ENCODE results near the gene PDE7B.

The PDE7B gene

GRCh38 chr6:136070815-136071214, 219.3 kb downstream of the PDE7B start:
- Histone ChIP-seq H3K36me3 (ENCODE audit: control insufficient read depth, insufficient read depth, low read length) (no peaks in the 10 kb centered on the region), H3K4me1 (ENCODE audit: control insufficient read depth, insufficient read depth, low read length) (peaks cover 15% of the 10 kb centered on the region), H3K27ac (ENCODE audit: low read depth, low read length) (no peak overlapping the region), H3K4me3 (ENCODE audit: low read depth, low read length) (no peak overlapping the region), H3K9me3 (ENCODE audit: control insufficient read depth, insufficient read depth, low read length) (no peaks in the 10 kb centered on the region), H3K27me3 (ENCODE audit: control insufficient read depth, insufficient read depth, low read length) (no peaks in the 10 kb centered on the region), H3K9ac (ENCODE audit: low read depth, low read length) (no peak overlapping the region)

DNA sequence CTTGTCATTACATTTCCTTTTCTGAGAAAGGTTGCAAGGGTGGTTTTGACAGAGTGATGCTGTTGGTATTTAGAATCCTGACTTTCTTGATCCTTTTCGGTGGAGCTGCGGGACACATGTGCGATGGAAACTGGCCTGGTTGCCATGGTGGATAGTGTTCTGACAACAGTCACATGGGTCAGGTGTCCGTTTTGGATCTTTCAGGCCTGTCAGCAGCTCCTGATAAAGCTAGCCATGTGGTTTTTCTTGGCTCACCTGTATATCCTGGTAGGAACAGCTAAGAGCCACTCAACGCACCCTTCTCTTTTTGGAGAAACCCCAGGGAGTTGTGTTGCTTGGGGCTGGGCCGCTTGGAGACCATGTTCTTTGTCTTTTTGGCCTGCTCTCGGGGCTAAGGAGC, 221.2 kb downstream of the PDE7B start:
- Histone ChIP-seq H3K27ac (ENCODE audit: low read depth, low read length) (no peak overlapping the region), H3K4me1 (ENCODE audit: control insufficient read depth, insufficient read depth, low read length) (peaks cover 12% of the 10 kb centered on the region), H3K9me3 (ENCODE audit: control insufficient read depth, insufficient read depth, low read length) (no peaks in the 10 kb centered on the region), H3K27me3 (ENCODE audit: control insufficient read depth, insufficient read depth, low read length) (no peaks in the 10 kb centered on the region), H3K9ac (ENCODE audit: low read depth, low read length) (no peak overlapping the region), H3K36me3 (ENCODE audit: control insufficient read depth, insufficient read depth, low read length) (no peaks in the 10 kb centered on the region), H3K4me3 (ENCODE audit: low read depth, low read length) (no peak overlapping the region)

DNA sequence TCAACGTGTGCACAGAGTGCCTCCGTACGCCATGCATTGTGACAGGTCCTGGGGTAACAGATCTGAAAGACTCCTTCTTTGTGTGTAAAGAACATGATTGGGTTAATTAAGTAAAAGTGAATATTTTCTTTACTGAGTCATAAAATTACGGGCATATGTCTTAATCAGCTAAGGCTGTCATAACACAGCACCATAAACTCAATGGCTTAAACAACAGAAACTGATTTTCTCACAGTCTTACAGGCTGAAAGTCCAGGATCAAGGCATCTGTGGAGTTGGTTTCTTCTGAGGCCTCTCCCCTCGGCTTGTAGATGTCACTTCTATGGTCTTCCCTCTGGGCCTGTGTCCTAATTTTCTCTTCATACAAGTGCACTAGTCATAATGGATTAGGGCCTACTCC, 221.7 kb downstream of the PDE7B start:
- Histone ChIP-seq H3K27ac (ENCODE audit: low read depth, low read length) (no peak overlapping the region), H3K9ac (ENCODE audit: low read depth, low read length) (no peak overlapping the region), H3K36me3 (ENCODE audit: control insufficient read depth, insufficient read depth, low read length) (no peaks in the 10 kb centered on the region), H3K4me1 (ENCODE audit: control insufficient read depth, insufficient read depth, low read length) (0 out of 2 replicates have a peak, but pooled peaks cover 7% of the 10 kb centered on the region), H3K4me3 (ENCODE audit: low read depth, low read length) (no peak overlapping the region), H3K27me3 (ENCODE audit: control insufficient read depth, insufficient read depth, low read length) (no peaks in the 10 kb centered on the region), H3K9me3 (ENCODE audit: control insufficient read depth, insufficient read depth, low read length) (no peaks in the 10 kb centered on the region)

DNA sequence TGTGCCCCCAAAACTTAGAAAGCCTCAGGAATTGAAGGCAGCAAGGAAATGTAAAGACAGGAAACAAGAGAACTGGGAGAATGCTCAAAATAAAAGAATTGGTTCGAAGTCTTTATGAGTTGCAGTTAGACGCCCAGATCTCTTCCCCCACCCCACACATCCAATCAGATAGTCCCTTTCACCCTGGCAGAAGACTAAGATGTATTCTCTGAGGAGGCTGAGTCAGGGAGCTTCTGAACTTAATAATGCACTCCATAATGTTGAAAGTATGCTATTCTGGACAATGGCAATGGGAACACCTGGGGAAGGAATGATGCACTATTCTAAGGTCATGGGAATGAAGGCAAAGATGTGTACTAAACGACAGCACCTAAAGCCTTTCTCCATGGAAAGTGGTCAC, 225.0 kb downstream of the PDE7B start:
- Histone ChIP-seq H3K27me3 (ENCODE audit: control insufficient read depth, insufficient read depth, low read length) (no peaks in the 10 kb centered on the region), H3K27ac (ENCODE audit: low read depth, low read length) (no peak overlapping the region), H3K36me3 (ENCODE audit: control insufficient read depth, insufficient read depth, low read length) (no peaks in the 10 kb centered on the region), H3K9me3 (ENCODE audit: control insufficient read depth, insufficient read depth, low read length) (no peaks in the 10 kb centered on the region), H3K4me1 (ENCODE audit: control insufficient read depth, insufficient read depth, low read length) (no peaks in the 10 kb centered on the region), H3K9ac (ENCODE audit: low read depth, low read length) (no peak overlapping the region), H3K4me3 (ENCODE audit: low read depth, low read length) (no peak overlapping the region)

DNA sequence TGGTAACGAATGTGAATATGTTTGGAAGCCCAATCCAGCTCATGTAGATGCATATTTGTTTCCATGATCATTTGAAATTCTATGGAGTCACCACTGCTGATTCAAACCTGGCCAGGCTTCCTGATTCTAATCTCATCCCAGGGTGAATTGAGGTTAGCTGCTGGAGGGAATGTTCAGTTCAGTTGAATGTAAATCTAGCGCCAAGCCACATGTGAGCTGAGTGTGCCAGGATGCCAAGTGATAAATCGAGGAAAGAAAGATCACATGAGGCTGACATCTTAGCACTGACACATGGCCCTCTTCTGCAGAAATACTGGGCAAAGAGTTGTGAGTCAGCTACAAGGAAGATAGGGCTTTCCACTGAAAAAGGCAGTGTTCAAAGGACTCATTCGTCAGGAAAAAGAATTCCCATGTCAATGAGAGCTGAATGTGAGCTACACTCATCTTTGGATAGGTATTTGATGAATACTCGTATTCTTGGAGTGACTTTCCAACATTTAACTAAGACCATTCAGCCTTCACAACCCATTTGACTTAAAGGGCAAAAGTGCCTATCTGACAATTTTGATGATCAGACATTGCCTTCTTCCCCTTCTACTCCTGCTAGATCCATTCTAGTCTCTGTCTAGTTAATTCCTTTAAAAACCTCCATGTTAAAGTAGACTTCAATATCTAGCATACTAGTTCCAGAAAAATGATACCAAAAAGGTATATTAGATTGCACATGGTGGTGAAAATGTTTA, 226.5 kb downstream of the PDE7B start:
- no peaks in the 10 kb centered on the region for H3K36me3 ChIP-seq (ENCODE audit: control insufficient read depth, insufficient read depth, low read length)
- H3K27me3 ChIP-seq (ENCODE audit: control insufficient read depth, insufficient read depth, low read length): no peaks in the 10 kb centered on the region
- no peak overlapping the region for H3K27ac ChIP-seq (ENCODE audit: low read depth, low read length)

GRCh38 chr6:136079701-136080565, 228.4 kb downstream of the PDE7B start:
- Histone ChIP-seq H3K36me3 (ENCODE audit: control insufficient read depth, insufficient read depth, low read length) (no peaks in the 10 kb centered on the region), H3K27ac (ENCODE audit: low read depth, low read length) (no peak overlapping the region), H3K9ac (ENCODE audit: low read depth, low read length) (no peak overlapping the region), H3K9me3 (ENCODE audit: control insufficient read depth, insufficient read depth, low read length) (no peaks in the 10 kb centered on the region), H3K4me1 (ENCODE audit: control insufficient read depth, insufficient read depth, low read length) (no peaks in the 10 kb centered on the region), H3K4me3 (ENCODE audit: low read depth, low read length) (no peak overlapping the region), H3K27me3 (ENCODE audit: control insufficient read depth, insufficient read depth, low read length) (no peaks in the 10 kb centered on the region)

More for the DNA sequence above, 226.5 kb downstream of the PDE7B start:
- H3K9ac ChIP-seq (ENCODE audit: low read depth, low read length): no peak overlapping the region
- no peaks in the 10 kb centered on the region for H3K9me3 ChIP-seq (ENCODE audit: control insufficient read depth, insufficient read depth, low read length)
- no peaks in the 10 kb centered on the region for H3K4me1 ChIP-seq (ENCODE audit: control insufficient read depth, insufficient read depth, low read length)
- H3K4me3 ChIP-seq (ENCODE audit: low read depth, low read length): no peak overlapping the region

DNA sequence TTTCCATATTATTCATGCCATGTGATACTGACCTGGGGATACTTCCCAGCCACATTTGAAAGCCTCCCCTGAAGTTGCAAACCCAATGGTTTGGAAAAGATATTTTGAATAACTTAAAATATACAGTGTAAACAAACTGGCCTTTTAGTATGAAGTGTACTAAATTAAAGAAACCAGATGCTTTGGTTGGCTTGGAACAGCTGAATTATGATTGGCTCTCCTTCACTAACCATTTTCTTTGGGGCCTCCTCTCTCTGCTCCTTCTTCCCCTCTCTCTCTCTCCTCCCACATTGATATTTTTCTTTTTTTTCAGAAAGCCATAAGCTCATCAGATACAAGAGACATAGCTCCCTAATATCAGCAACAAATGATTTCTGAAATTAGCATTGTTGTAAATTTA, 232.0 kb downstream of the PDE7B start:
- Histone ChIP-seq H3K4me3 (ENCODE audit: low read depth, low read length) (no peak overlapping the region), H3K27ac (ENCODE audit: low read depth, low read length) (no peak overlapping the region), H3K9ac (ENCODE audit: low read depth, low read length) (no peak overlapping the region), H3K36me3 (ENCODE audit: control insufficient read depth, insufficient read depth, low read length) (no peaks in the 10 kb centered on the region), H3K9me3 (ENCODE audit: control insufficient read depth, insufficient read depth, low read length) (no peaks in the 10 kb centered on the region), H3K4me1 (ENCODE audit: control insufficient read depth, insufficient read depth, low read length) (no peaks in the 10 kb centered on the region), H3K27me3 (ENCODE audit: control insufficient read depth, insufficient read depth, low read length) (no peaks in the 10 kb centered on the region)

- Histone ChIP-seq H3K27me3 (ENCODE audit: control insufficient read depth, insufficient read depth, low read length) (no peaks in the 10 kb centered on the region), H3K4me3 (ENCODE audit: low read depth, low read length) (no peak overlapping the region), H3K27ac (ENCODE audit: low read depth, low read length) (no peak overlapping the region), H3K36me3 (ENCODE audit: control insufficient read depth, insufficient read depth, low read length) (no peaks in the 10 kb centered on the region), H3K4me1 (ENCODE audit: control insufficient read depth, insufficient read depth, low read length) (no peaks in the 10 kb centered on the region), H3K9me3 (ENCODE audit: control insufficient read depth, insufficient read depth, low read length) (no peaks in the 10 kb centered on the region), H3K9ac (ENCODE audit: low read depth, low read length) (no peak overlapping the region)
Observed at GRCh38 chr6:136084403-136084802, 232.9 kb downstream of the PDE7B start.

DNA sequence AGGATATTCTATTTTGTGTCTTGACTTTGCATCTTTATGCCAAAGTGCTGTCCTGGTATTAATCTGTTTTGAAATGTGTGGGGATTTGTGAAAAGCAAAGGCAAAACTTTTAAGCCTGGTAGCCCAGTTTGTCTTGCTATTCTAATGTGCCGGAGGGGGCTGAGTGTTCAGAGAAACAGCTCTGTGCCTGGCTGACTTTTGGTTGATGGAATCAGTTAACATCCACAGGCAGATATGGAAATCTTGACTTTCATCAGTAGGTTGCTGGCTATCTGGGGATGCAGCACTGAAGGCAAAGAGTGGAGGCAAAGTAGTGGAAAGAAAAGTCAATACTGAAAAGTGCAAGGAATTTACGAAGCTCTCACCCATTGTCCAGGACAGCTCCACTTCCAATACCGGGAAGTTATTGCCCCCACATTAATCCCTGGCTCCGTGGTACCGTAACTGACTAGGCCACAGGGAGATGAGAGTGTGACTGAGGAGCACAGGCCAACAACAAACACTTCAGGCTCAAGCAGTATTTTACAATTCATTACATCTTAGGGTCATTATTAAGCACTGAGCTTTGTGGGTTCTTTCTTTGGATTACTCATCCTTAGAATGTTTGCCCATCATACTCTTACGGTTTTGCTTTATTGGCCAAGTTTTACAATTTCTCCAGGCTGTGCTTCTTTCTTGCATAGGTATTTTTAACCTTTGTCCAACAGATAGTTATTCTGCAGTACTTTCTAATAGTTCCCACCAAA, 234.0 kb downstream of the PDE7B start:
- no peaks in the 10 kb centered on the region for H3K36me3 ChIP-seq (ENCODE audit: control insufficient read depth, insufficient read depth, low read length)
- H3K27me3 ChIP-seq (ENCODE audit: control insufficient read depth, insufficient read depth, low read length): no peaks in the 10 kb centered on the region
- no peaks in the 10 kb centered on the region for H3K9me3 ChIP-seq (ENCODE audit: control insufficient read depth, insufficient read depth, low read length)
- H3K27ac ChIP-seq (ENCODE audit: low read depth, low read length): no peak overlapping the region
- no peak overlapping the region for H3K9ac ChIP-seq (ENCODE audit: low read depth, low read length)
- H3K4me1 ChIP-seq (ENCODE audit: control insufficient read depth, insufficient read depth, low read length): no peaks in the 10 kb centered on the region
- no peak overlapping the region for H3K4me3 ChIP-seq (ENCODE audit: low read depth, low read length)

GRCh38 chr6:136086686-136087085, 235.2 kb downstream of the PDE7B start:
- no peak overlapping the region for H3K9ac ChIP-seq (ENCODE audit: low read depth, low read length)
- no peak overlapping the region for H3K4me3 ChIP-seq (ENCODE audit: low read depth, low read length)
- H3K27ac ChIP-seq (ENCODE audit: low read depth, low read length): no peak overlapping the region
- no peaks in the 10 kb centered on the region for H3K36me3 ChIP-seq (ENCODE audit: control insufficient read depth, insufficient read depth, low read length)
- no peaks in the 10 kb centered on the region for H3K27me3 ChIP-seq (ENCODE audit: control insufficient read depth, insufficient read depth, low read length)
- no peaks in the 10 kb centered on the region for H3K9me3 ChIP-seq (ENCODE audit: control insufficient read depth, insufficient read depth, low read length)
- no peaks in the 10 kb centered on the region for H3K4me1 ChIP-seq (ENCODE audit: control insufficient read depth, insufficient read depth, low read length)

DNA sequence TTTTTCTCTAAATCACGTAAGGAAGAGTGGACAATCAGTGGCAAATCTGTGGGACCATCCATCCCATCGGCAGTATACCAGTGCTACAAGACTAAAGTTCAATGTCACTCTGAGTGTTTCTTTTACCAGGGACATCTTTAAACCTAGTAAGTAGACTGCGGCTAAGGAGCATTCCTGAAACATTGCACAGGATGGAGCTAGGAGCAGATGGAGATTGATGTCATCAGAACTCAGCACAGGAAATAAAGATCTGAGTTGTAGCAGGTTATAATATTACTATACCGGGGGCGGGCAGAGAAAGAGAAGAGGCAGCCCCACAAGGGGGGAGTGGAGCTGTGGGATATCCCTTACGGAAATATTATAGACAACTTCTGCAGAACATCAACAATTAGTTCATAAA, 236.5 kb downstream of the PDE7B start:
- Histone ChIP-seq H3K36me3 (ENCODE audit: control insufficient read depth, insufficient read depth, low read length) (no peaks in the 10 kb centered on the region), H3K27ac (ENCODE audit: low read depth, low read length) (no peak overlapping the region), H3K4me1 (ENCODE audit: control insufficient read depth, insufficient read depth, low read length) (no peaks in the 10 kb centered on the region), H3K9ac (ENCODE audit: low read depth, low read length) (no peak overlapping the region), H3K4me3 (ENCODE audit: low read depth, low read length) (no peak overlapping the region), H3K9me3 (ENCODE audit: control insufficient read depth, insufficient read depth, low read length) (no peaks in the 10 kb centered on the region), H3K27me3 (ENCODE audit: control insufficient read depth, insufficient read depth, low read length) (no peaks in the 10 kb centered on the region)

Data from HUES48 (cell line).